ENCODE measurements around the gene BACH2.

Gene BACH2

GRCh38 chr6:90144928-90145555 is 151.6 kb downstream of the BACH2 start:
- Histone ChIP-seq H3K36me3 (ENCODE audit: low read length) (0 out of 2 replicates have a peak, but pooled peaks cover 4% of the 10 kb centered on the region), H3K4me3 (ENCODE audit: insufficient read depth, low read length, poor library complexity, severe bottlenecking) (no peak overlapping the region), H3K27me3 (ENCODE audit: low read length) (no peaks in the 10 kb centered on the region), H3K27ac (ENCODE audit: low read depth, low read length) (no peak overlapping the region), H3K9me3 (ENCODE audit: insufficient read depth, low read length) (no peaks in the 10 kb centered on the region), H3K9me2 (replicated peaks; ENCODE audit: insufficient read depth, low read length) (no peaks in the 10 kb centered on the region), H4K20me1 (ENCODE audit: low read depth, low read length) (no peaks in the 10 kb centered on the region), H2AFZ (ENCODE audit: low read depth, low read length, severe bottlenecking) (no peak overlapping the region), H3F3A (ENCODE audit: insufficient read depth) (no peaks in the 10 kb centered on the region), H3K4me2 (ENCODE audit: low read depth, low read length, poor library complexity, severe bottlenecking) (no peak overlapping the region), H3K79me2 (ENCODE audit: insufficient read depth, low read length) (no peaks in the 10 kb centered on the region), H3K9ac (ENCODE audit: low read length) (no peak overlapping the region)
- TF ChIP-seq, protein P1, sequence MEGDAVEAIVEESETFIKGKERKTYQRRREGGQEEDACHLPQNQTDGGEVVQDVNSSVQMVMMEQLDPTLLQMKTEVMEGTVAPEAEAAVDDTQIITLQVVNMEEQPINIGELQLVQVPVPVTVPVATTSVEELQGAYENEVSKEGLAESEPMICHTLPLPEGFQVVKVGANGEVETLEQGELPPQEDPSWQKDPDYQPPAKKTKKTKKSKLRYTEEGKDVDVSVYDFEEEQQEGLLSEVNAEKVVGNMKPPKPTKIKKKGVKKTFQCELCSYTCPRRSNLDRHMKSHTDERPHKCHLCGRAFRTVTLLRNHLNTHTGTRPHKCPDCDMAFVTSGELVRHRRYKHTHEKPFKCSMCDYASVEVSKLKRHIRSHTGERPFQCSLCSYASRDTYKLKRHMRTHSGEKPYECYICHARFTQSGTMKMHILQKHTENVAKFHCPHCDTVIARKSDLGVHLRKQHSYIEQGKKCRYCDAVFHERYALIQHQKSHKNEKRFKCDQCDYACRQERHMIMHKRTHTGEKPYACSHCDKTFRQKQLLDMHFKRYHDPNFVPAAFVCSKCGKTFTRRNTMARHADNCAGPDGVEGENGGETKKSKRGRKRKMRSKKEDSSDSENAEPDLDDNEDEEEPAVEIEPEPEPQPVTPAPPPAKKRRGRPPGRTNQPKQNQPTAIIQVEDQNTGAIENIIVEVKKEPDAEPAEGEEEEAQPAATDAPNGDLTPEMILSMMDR (IDR thresholded peaks at IDR 0.05; ENCODE audit: insufficient read depth, low read length, poor library complexity, severe bottlenecking), result no peak
- TF ChIP-seq EZH2phosphoT487 (conservative IDR thresholded peaks at IDR 0.05; ENCODE audit: low read length), result no peak

- H3K36me3 ChIP-seq (ENCODE audit: low read length), result 0 out of 2 replicates have a peak, but pooled peaks cover 4% of the 10 kb centered on the region
- H3K27ac ChIP-seq (ENCODE audit: low read depth, low read length), result no peak overlapping the region
- H3K27me3 ChIP-seq (ENCODE audit: low read length), result no peaks in the 10 kb centered on the region
- H2AFZ ChIP-seq (ENCODE audit: low read depth, low read length, severe bottlenecking), result no peak overlapping the region
- no peaks in the 10 kb centered on the region for H3F3A ChIP-seq (ENCODE audit: insufficient read depth)
- H3K79me2 ChIP-seq (ENCODE audit: insufficient read depth, low read length), result no peaks in the 10 kb centered on the region
- no peak overlapping the region for H3K4me2 ChIP-seq (ENCODE audit: low read depth, low read length, poor library complexity, severe bottlenecking)
- H3K4me3 ChIP-seq (ENCODE audit: insufficient read depth, low read length, poor library complexity, severe bottlenecking), result no peak overlapping the region
- H3K9ac ChIP-seq (ENCODE audit: low read length), result no peak overlapping the region
- H4K20me1 ChIP-seq (ENCODE audit: low read depth, low read length), result no peaks in the 10 kb centered on the region
- TF ChIP-seq, protein P1 (IDR thresholded peaks at IDR 0.05; ENCODE audit: insufficient read depth, low read length, poor library complexity, severe bottlenecking), result no peak
- no peak for TF ChIP-seq EZH2phosphoT487 (conservative IDR thresholded peaks at IDR 0.05; ENCODE audit: low read length)
- no peaks in the 10 kb centered on the region for H3K9me2 ChIP-seq (replicated peaks; ENCODE audit: insufficient read depth, low read length)
- no peaks in the 10 kb centered on the region for H3K9me3 ChIP-seq (ENCODE audit: insufficient read depth, low read length)
Measured at GRCh38 chr6:90144396-90144795, 152.2 kb downstream of the BACH2 start.

DNA sequence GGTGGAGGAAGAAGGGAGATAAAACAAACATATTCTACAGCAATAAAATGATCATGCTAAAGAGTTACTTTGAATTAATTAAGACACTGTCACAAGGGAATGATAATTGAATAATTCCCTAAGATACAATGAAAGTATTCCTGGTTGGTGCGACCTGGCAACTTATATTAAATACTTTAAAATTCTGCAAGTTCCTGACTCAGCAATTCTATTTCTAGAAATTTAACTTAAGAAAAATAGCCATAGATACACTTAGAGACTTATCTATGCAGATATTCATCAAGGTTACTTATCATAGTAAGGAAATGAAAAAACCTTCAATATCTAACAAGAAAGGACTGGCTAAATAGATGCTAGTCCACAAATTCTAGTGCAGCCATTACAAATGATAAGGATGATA is 156.0 kb downstream of the BACH2 start:
- H3K9me2 ChIP-seq (replicated peaks; ENCODE audit: insufficient read depth, low read length), result no peaks in the 10 kb centered on the region
- no peaks in the 10 kb centered on the region for H3F3A ChIP-seq (ENCODE audit: insufficient read depth)
- no peak for TF ChIP-seq EZH2phosphoT487 (conservative IDR thresholded peaks at IDR 0.05; ENCODE audit: low read length)
- TF ChIP-seq, protein P1 (IDR thresholded peaks at IDR 0.05; ENCODE audit: insufficient read depth, low read length, poor library complexity, severe bottlenecking), result no peak
- H3K9me3 ChIP-seq (ENCODE audit: insufficient read depth, low read length), result no peaks in the 10 kb centered on the region
- no peaks in the 10 kb centered on the region; the same call in 1 of the 2 replicates for H3K79me2 ChIP-seq (ENCODE audit: insufficient read depth, low read length)
- no peak overlapping the region for H3K9ac ChIP-seq (ENCODE audit: low read length)
- H3K4me3 ChIP-seq (ENCODE audit: insufficient read depth, low read length, poor library complexity, severe bottlenecking), result no peak overlapping the region
- H2AFZ ChIP-seq (ENCODE audit: low read depth, low read length, severe bottlenecking), result no peak overlapping the region
- no peak overlapping the region for H3K27ac ChIP-seq (ENCODE audit: low read depth, low read length)
- H3K36me3 ChIP-seq (ENCODE audit: low read length), result 0 out of 2 replicates have a peak, but pooled peaks cover 4% of the 10 kb centered on the region
- no peak overlapping the region for H3K4me2 ChIP-seq (ENCODE audit: low read depth, low read length, poor library complexity, severe bottlenecking)
- H3K27me3 ChIP-seq (ENCODE audit: low read length), result no peaks in the 10 kb centered on the region
- no peaks in the 10 kb centered on the region for H4K20me1 ChIP-seq (ENCODE audit: low read depth, low read length)
